Measurements from ENCODE around the gene ATP5MC3.

ATP5MC3 gene

GRCh38 chr2:175167792-175168563 lies 13.5 kb downstream of the ATP5MC3 start, which contains the start of gene ATF2:
Gene ATF2 (minus strand): TSS chr2:175168203. CDS start chr2:175136443, 31,760 bp downstream.
- ATAC-seq, result peak; percentile 97
- TF ChIP-seq, protein P1, sequence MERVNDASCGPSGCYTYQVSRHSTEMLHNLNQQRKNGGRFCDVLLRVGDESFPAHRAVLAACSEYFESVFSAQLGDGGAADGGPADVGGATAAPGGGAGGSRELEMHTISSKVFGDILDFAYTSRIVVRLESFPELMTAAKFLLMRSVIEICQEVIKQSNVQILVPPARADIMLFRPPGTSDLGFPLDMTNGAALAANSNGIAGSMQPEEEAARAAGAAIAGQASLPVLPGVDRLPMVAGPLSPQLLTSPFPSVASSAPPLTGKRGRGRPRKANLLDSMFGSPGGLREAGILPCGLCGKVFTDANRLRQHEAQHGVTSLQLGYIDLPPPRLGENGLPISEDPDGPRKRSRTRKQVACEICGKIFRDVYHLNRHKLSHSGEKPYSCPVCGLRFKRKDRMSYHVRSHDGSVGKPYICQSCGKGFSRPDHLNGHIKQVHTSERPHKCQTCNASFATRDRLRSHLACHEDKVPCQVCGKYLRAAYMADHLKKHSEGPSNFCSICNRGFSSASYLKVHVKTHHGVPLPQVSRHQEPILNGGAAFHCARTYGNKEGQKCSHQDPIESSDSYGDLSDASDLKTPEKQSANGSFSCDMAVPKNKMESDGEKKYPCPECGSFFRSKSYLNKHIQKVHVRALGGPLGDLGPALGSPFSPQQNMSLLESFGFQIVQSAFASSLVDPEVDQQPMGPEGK (CRISPR knock-in tag; IDR thresholded peaks at IDR 0.05; ENCODE audit: borderline replicate concordance), result 0 out of 2 replicates have a peak, but pooled peaks have one; percentile 40
- no peak for TF ChIP-seq OSR1 (CRISPR knock-in tag; IDR thresholded peaks at IDR 0.05)
- TF ChIP-seq, protein P2, sequence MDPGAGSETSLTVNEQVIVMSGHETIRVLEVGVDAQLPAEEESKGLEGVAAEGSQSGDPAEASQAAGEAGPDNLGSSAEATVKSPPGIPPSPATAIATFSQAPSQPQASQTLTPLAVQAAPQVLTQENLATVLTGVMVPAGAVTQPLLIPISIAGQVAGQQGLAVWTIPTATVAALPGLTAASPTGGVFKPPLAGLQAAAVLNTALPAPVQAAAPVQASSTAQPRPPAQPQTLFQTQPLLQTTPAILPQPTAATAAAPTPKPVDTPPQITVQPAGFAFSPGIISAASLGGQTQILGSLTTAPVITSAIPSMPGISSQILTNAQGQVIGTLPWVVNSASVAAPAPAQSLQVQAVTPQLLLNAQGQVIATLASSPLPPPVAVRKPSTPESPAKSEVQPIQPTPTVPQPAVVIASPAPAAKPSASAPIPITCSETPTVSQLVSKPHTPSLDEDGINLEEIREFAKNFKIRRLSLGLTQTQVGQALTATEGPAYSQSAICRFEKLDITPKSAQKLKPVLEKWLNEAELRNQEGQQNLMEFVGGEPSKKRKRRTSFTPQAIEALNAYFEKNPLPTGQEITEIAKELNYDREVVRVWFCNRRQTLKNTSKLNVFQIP (CRISPR knock-in tag; IDR thresholded peaks at IDR 0.05; ENCODE audit: borderline replicate concordance, low read depth), result 0 out of 2 replicates have a peak, but pooled peaks have one; percentile 19
- no peak for TF ChIP-seq RARB (CRISPR knock-in tag; IDR thresholded peaks at IDR 0.05)
- no peak for TF ChIP-seq ZC3H10 (CRISPR knock-in tag; IDR thresholded peaks at IDR 0.05)
- TF ChIP-seq, protein P3, sequence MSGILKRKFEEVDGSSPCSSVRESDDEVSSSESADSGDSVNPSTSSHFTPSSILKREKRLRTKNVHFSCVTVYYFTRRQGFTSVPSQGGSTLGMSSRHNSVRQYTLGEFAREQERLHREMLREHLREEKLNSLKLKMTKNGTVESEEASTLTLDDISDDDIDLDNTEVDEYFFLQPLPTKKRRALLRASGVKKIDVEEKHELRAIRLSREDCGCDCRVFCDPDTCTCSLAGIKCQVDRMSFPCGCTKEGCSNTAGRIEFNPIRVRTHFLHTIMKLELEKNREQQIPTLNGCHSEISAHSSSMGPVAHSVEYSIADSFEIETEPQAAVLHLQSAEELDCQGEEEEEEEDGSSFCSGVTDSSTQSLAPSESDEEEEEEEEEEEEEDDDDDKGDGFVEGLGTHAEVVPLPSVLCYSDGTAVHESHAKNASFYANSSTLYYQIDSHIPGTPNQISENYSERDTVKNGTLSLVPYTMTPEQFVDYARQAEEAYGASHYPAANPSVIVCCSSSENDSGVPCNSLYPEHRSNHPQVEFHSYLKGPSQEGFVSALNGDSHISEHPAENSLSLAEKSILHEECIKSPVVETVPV (CRISPR knock-in tag; IDR thresholded peaks at IDR 0.05), result no peak
- no peak for TF ChIP-seq SNAI2 (CRISPR knock-in tag; IDR thresholded peaks at IDR 0.05)
- no peak for TF ChIP-seq ZNF70 (CRISPR knock-in tag; IDR thresholded peaks at IDR 0.05)
- TF ChIP-seq ZNF8 (CRISPR knock-in tag; IDR thresholded peaks at IDR 0.05), result no peak
- no peak for TF ChIP-seq TCF4 (CRISPR knock-in tag; IDR thresholded peaks at IDR 0.05; ENCODE audit: borderline replicate concordance)
- TF ChIP-seq ZNF565 (CRISPR knock-in tag; conservative IDR thresholded peaks at IDR 0.05; ENCODE audit: low read depth), result no peak
- TF ChIP-seq CREB5 (CRISPR knock-in tag; IDR thresholded peaks at IDR 0.05; ENCODE audit: low read depth), result no peak
- no peak for TF ChIP-seq GLIS3 (CRISPR knock-in tag; IDR thresholded peaks at IDR 0.05)
- no peak for TF ChIP-seq ISL1 (CRISPR knock-in tag; IDR thresholded peaks at IDR 0.05)
- no peak for TF ChIP-seq PPARA (CRISPR knock-in tag; IDR thresholded peaks at IDR 0.05; ENCODE audit: borderline replicate concordance)
- TF ChIP-seq BACH2 (CRISPR knock-in tag; IDR thresholded peaks at IDR 0.05; ENCODE audit: borderline replicate concordance), result no peak

DNA sequence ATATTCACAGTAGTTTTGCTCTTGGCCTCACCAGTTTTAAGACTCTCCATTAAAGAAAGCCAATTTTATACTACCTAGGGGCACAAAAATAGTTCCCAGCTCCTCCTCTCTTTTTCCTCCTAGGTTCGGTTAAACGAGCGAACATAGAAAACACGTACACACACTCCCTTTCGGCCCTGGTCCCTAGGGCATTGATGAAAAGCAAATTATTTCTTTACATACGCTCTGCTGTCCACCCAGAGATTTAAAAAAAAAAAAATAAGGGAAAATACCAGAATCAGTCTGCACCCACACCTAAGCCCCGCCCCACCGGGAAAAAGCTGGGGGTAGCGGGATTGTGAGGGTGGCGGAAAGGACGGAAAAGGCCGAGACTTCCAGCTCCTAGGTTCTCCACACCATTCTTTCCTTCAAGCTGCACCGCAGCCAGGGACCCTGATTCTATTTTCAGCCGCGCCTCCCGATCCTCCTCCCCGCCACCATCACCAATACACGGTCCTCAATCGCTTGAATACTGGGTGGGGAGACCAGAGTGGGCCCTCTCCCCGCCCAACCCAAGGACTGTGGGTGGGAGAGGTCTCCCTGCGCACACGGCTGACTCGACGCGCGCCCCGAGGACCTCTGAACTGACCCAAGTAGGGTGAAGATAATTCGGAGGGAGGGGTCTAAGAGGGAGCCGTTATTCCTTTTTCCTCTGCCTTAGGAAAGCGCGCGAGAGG lies 14.3 kb downstream of the ATP5MC3 start:
- TF ChIP-seq RARB (CRISPR knock-in tag; IDR thresholded peaks at IDR 0.05) (no peak), ESRRG (CRISPR knock-in tag; IDR thresholded peaks at IDR 0.05) (no peak), OSR1 (CRISPR knock-in tag; IDR thresholded peaks at IDR 0.05) (no peak), ZNF565 (CRISPR knock-in tag; conservative IDR thresholded peaks at IDR 0.05; ENCODE audit: low read depth) (no peak), PPARA (CRISPR knock-in tag; IDR thresholded peaks at IDR 0.05; ENCODE audit: borderline replicate concordance) (no peak), ZFP3 (CRISPR knock-in tag; IDR thresholded peaks at IDR 0.05) (no peak), ZNF8 (CRISPR knock-in tag; IDR thresholded peaks at IDR 0.05) (no peak), CREB5 (CRISPR knock-in tag; IDR thresholded peaks at IDR 0.05; ENCODE audit: low read depth) (no peak), ISL1 (CRISPR knock-in tag; IDR thresholded peaks at IDR 0.05) (no peak), BACH2 (CRISPR knock-in tag; IDR thresholded peaks at IDR 0.05; ENCODE audit: borderline replicate concordance) (no peak), ZC3H10 (CRISPR knock-in tag; IDR thresholded peaks at IDR 0.05) (no peak), SNAI2 (CRISPR knock-in tag; IDR thresholded peaks at IDR 0.05) (no peak), TSHZ2 (CRISPR knock-in tag; IDR thresholded peaks at IDR 0.05) (no peak)
- TF ChIP-seq, protein P1 (CRISPR knock-in tag; IDR thresholded peaks at IDR 0.05; ENCODE audit: borderline replicate concordance), result no peak
- TF ChIP-seq, protein P2 (CRISPR knock-in tag; IDR thresholded peaks at IDR 0.05; ENCODE audit: borderline replicate concordance, low read depth), result no peak
- ATAC-seq, result peak; percentile 60
